ENCODE data around the gene GYG2. TPM values are rescaled to one million over a fixed set of nuclear protein-coding genes. Genes with fewer than 3 reads are reported as not detected.
"Not testable (repeated sequence)": the region's sequence is repeated elsewhere in the genome, so short reads cannot be mapped to it uniquely, and the experiment has no call there.

Gene GYG2
- total RNA-seq, 1 donor from 2014 or later: 14.4 TPM

- DNase-seq (ENCODE audit: low read depth): no peak
These were observed 38.5 kb downstream of the GYG2 start for GRCh38 chrX:2867206-2867605.

GRCh38 chrX:2870650-2871049 lies 41.9 kb downstream of the GYG2 start:
- DNase-seq (ENCODE audit: low read depth): no peak

GRCh38 chrX:2871831-2872230 lies 43.1 kb downstream of the GYG2 start:
- DNase-seq (ENCODE audit: low read depth): no peak

GRCh38 chrX:2872671-2873277 lies 44.0 kb downstream of the GYG2 start:
- DNase-seq (ENCODE audit: low read depth): no peak

GRCh38 chrX:2874222-2875135 lies 45.7 kb downstream of the GYG2 start:
- DNase-seq (ENCODE audit: low read depth): no peak

- no peak for DNase-seq (ENCODE audit: low read depth)
These were observed 46.4 kb downstream of the GYG2 start for GRCh38 chrX:2875136-2875481.

GRCh38 chrX:2875798-2876399 lies 47.2 kb downstream of the GYG2 start:
- DNase-seq (ENCODE audit: low read depth): no peak

GRCh38 chrX:2878563-2878962 lies 49.8 kb downstream of the GYG2 start:
- DNase-seq (ENCODE audit: low read depth): no peak

GRCh38 chrX:2879670-2880069 lies 50.9 kb downstream of the GYG2 start:
- DNase-seq (ENCODE audit: low read depth): no peak

GRCh38 chrX:2883770-2884169 lies 55.0 kb downstream of the GYG2 start:
- DNase-seq (ENCODE audit: low read depth): no peak

GRCh38 chrX:2888309-2888708 lies 59.6 kb downstream of the GYG2 start:
- DNase-seq (ENCODE audit: low read depth): no peak

GRCh38 chrX:2889045-2889605 lies 60.4 kb downstream of the GYG2 start:
- DNase-seq (ENCODE audit: low read depth): no peak

- not testable (repeated sequence) for DNase-seq (ENCODE audit: low read depth)
These were observed 61.2 kb downstream of the GYG2 start for GRCh38 chrX:2889706-2890490.

- not testable (repeated sequence) for DNase-seq (ENCODE audit: low read depth)
These were observed 62.1 kb downstream of the GYG2 start for GRCh38 chrX:2890536-2891460.

GRCh38 chrX:2892816-2893215 lies 64.1 kb downstream of the GYG2 start:
- DNase-seq (ENCODE audit: low read depth): no peak

- DNase-seq (ENCODE audit: low read depth): peak; percentile 10
These were observed 66.2 kb downstream of the GYG2 start for GRCh38 chrX:2894885-2895292.

- DNase-seq (ENCODE audit: low read depth): no peak
These were observed 68.6 kb downstream of the GYG2 start for GRCh38 chrX:2897311-2897689.

- not testable (repeated sequence) for DNase-seq (ENCODE audit: low read depth)
These were observed 69.2 kb downstream of the GYG2 start for GRCh38 chrX:2897690-2898623.
